ENCODE measurements around the gene RAB3C. TPM values are rescaled to one million over a fixed set of nuclear protein-coding genes. Genes with fewer than 3 reads are reported as not detected.

Gene RAB3C
- total RNA-seq, 1 experiment from 2014 or later: not detected

Other genes starting within 250 kb of the RAB3C start
- 701 and 705 TPM in 2 replicates for gene PLK2, start 123.0 kb upstream of the RAB3C start, total RNA-seq (2014; rRNA removed; shearing (Covaris generic); ENCODE audit: low replicate concordance)
- gene GAPT, start 91.6 kb upstream of the RAB3C start, total RNA-seq (2014; rRNA removed; shearing (Covaris generic); ENCODE audit: low replicate concordance): not detected in 2 replicates